IMR-90 (cell line): ENCODE results near the gene FBXO9. TPM values are rescaled to one million over a fixed set of nuclear protein-coding genes. Genes with fewer than 3 reads are reported as not detected.

Source experiments
- ATAC-seq: fragments of 200-7000 bp; cut with Tn5 transposase; 2 replicates; pipeline ENCODE4 v1.9.1; 2020; ENCODE audit warnings: low read depth, mild to moderate bottlenecking, moderate library complexity
- BruUV-seq: library from RNA; stranded (reverse); fragments of 400-500 nt; replicated peaks from 2 replicates; lab custom pipeline; 2021; lab: Mats Ljungman, UMichigan
- CTCF ChIA-PET: fragments of 300-600 bp; formaldehyde crosslinking; extraction: SDS; loops from one replicate; lab custom pipeline; 2021; ENCODE audit warnings: antibody characterized with exemption; lab: Yijun Ruan, JAX
- POLR2A ChIA-PET: fragments of 300-600 bp; sonication (Branson Sonifier 250); formaldehyde crosslinking; loops from one replicate; lab custom pipeline; 2022; ENCODE audit warnings: antibody characterized with exemption; ENCODE audit not compliant: unreplicated experiment; lab: Charles Lee
- DNase-seq: peaks from one replicate; pipeline ENCODE4 v3.0.0; 2013
- H2AFZ ChIP-seq: replicated peaks from 2 replicates; pipeline ENCODE3; 2013; ENCODE audit warnings: low read length, mild to moderate bottlenecking; ENCODE audit not compliant: poor library complexity
- H2AK5ac ChIP-seq: 2 replicates; pipeline ENCODE4 v1.6.1; 2013; ENCODE audit warnings: low read depth, low read length, inconsistent platforms
- H2AK9ac ChIP-seq: replicated peaks from 2 replicates; pipeline ENCODE3; 2013; ENCODE audit warnings: mild to moderate bottlenecking, low read depth, low read length, moderate library complexity; ENCODE audit not compliant: poor library complexity
- H2BK120ac ChIP-seq: 2 replicates; pipeline ENCODE4 v1.6.1; 2013; ENCODE audit warnings: low read depth, low read length, inconsistent platforms
- H2BK15ac ChIP-seq: 3 replicates; pipeline ENCODE4 v1.6.1; 2013; ENCODE audit warnings: low read depth, low read length, inconsistent platforms
- H2BK20ac ChIP-seq: 2 replicates; pipeline ENCODE4 v1.6.1; 2013; ENCODE audit warnings: low read depth, mild to moderate bottlenecking, inconsistent platforms, low read length, moderate library complexity
- H2BK5ac ChIP-seq: 2 replicates; pipeline ENCODE4 v1.6.1; 2013; ENCODE audit warnings: mild to moderate bottlenecking, low read depth, low read length, inconsistent platforms; ENCODE audit not compliant: poor library complexity, severe bottlenecking
- H3K14ac ChIP-seq: replicated peaks from 2 replicates; pipeline ENCODE4 v1.6.1; 2013; ENCODE audit warnings: low read depth, low read length, inconsistent platforms
- H3K18ac ChIP-seq: 2 replicates; pipeline ENCODE4 v1.6.1; 2013; ENCODE audit warnings: low read depth, low read length, control low read depth
- H3K23ac ChIP-seq: 2 replicates; pipeline ENCODE4 v1.6.1; 2013; ENCODE audit warnings: low read depth, low read length, inconsistent platforms
- H3K27ac ChIP-seq: 2 replicates; pipeline ENCODE4 v1.5.1; 2013; ENCODE audit warnings: mild to moderate bottlenecking, control low read depth, low read length; ENCODE audit not compliant: insufficient read depth
- H3K27me3 ChIP-seq: 2 replicates; pipeline ENCODE4 v1.6.1; 2013; ENCODE audit warnings: low read length; ENCODE audit not compliant: control insufficient read depth, insufficient read depth
- H3K36me3 ChIP-seq: 2 replicates; pipeline ENCODE4 v1.6.1; 2013; ENCODE audit warnings: low read length, mixed read lengths; ENCODE audit not compliant: control insufficient read depth, insufficient read depth
- H3K4ac ChIP-seq: 2 replicates; pipeline ENCODE4 v1.6.1; 2013; ENCODE audit warnings: low read depth, low read length, inconsistent platforms
- H3K4me1 ChIP-seq: 2 replicates; pipeline ENCODE4 v1.6.1; 2013; ENCODE audit warnings: low read length, mixed read lengths; ENCODE audit not compliant: control insufficient read depth, insufficient read depth
- H3K4me2 ChIP-seq: 2 replicates; pipeline ENCODE4 v1.6.1; 2013; ENCODE audit warnings: low read depth, mild to moderate bottlenecking, control low read depth, low read length, moderate library complexity
- H3K4me3 ChIP-seq: 2 replicates; pipeline ENCODE4 v1.5.1; 2013; ENCODE audit warnings: low read depth, mild to moderate bottlenecking, control low read depth, low read length, moderate library complexity; ENCODE audit not compliant: insufficient read depth
- H3K56ac ChIP-seq: 2 replicates; pipeline ENCODE4 v1.6.1; 2013; ENCODE audit warnings: low read length, inconsistent platforms; ENCODE audit not compliant: insufficient read depth; ENCODE audit errors: extremely low read depth
- H3K79me1 ChIP-seq, 2 experiments: 2 replicates each; pipeline ENCODE4 v1.6.1; 2013; ENCODE audit warnings: low read length in 2 of 2, inconsistent platforms in 1 of 2, low read depth in 1 of 2
- H3K9ac ChIP-seq: 2 replicates; pipeline ENCODE4 v1.6.1; 2013; ENCODE audit warnings: low read depth, low read length, control low read depth
- H3K9me1 ChIP-seq: 2 replicates; pipeline ENCODE4 v1.6.1; 2013; ENCODE audit warnings: low read length, inconsistent platforms; ENCODE audit not compliant: insufficient read depth
- H3K9me3 ChIP-seq: 2 replicates; pipeline ENCODE4 v1.6.1; 2013; ENCODE audit warnings: low read length; ENCODE audit not compliant: control insufficient read depth, insufficient read depth
- H4K20me1 ChIP-seq: 2 replicates; pipeline ENCODE4 v1.6.1; 2013; ENCODE audit warnings: low read length, inconsistent platforms; ENCODE audit not compliant: insufficient read depth
- H4K5ac ChIP-seq: 2 replicates; pipeline ENCODE4 v1.6.1; 2013; ENCODE audit warnings: mild to moderate bottlenecking, low read depth, low read length, control low read depth
- H4K8ac ChIP-seq, 2 experiments: 2 replicates each; pipeline ENCODE4 v1.6.1; 2013; ENCODE audit warnings: low read depth in 2 of 2, low read length in 2 of 2, control low read depth in 1 of 2, inconsistent platforms in 1 of 2
- H4K91ac ChIP-seq: 2 replicates; pipeline ENCODE4 v1.6.1; 2013; ENCODE audit warnings: low read depth, low read length, inconsistent platforms; ENCODE audit not compliant: insufficient read depth
- CEBPB ChIP-seq: IDR thresholded peaks from 2 replicates; pipeline ENCODE4 v1.6.1; 2012; ENCODE audit warnings: low read depth, low read length, improper control_type of control experiment
- RAD21 ChIP-seq: IDR thresholded peaks from 2 replicates; pipeline ENCODE4 v1.6.1; 2012; ENCODE audit warnings: low read length, improper control_type of control experiment
- RFX5 ChIP-seq: IDR thresholded peaks from 2 replicates; pipeline ENCODE4 v1.8.0; 2012; ENCODE audit warnings: low read depth, mild to moderate bottlenecking, low read length, moderate library complexity
- SMC3 ChIP-seq: fragments of 150-350 bp; IDR thresholded peaks from 2 replicates; pipeline ENCODE4 v1.6.1; 2016; ENCODE audit warnings: low read depth, mild to moderate bottlenecking, antibody characterized with exemption, low read length, moderate library complexity
- WGBS, 2 experiments: methylation state at CpG; one replicate each; pipeline versions ENCODE4 v1.1.5 to v1.1.7; 2013; ENCODE audit warnings: missing lambda C conversion rate in 2 of 2; ENCODE audit not compliant: insufficient read length in 1 of 2; ENCODE audit errors: extremely low coverage in 2 of 2; 5-methylcytosine and 5-hydroxymethylcytosine counted together
- dilution Hi-C: fragments of 300-500 bp; cut with HindIII; formaldehyde crosslinking; loops from one replicate; pipeline ENCODE4 v1.14.3; 2018; ENCODE audit warnings: low sequenced_read_pairs; ENCODE audit not compliant: unreplicated experiment
- in situ Hi-C: fragments of 300-500 bp; cut with MboI; formaldehyde crosslinking; loops from 3 replicates; pipeline ENCODE4 v1.14.3; 2019; ENCODE audit warnings: low sequenced_read_pairs, inconsistent platforms, mixed read lengths
- intact Hi-C: fragments of 100-400 bp; cut with micrococcal nuclease; formaldehyde crosslinking; loops from 2 replicates; pipeline ENCODE4 v1.10.0; 2022
- polyA plus RNA-seq, 3 experiments: library from polyadenylated mRNA; depleted of rRNA; stranded (reverse); fragments of >200 nt; gene quantifications; 2 replicates each; pipeline ENCODE4 v1.2.3, GENCODE V29; 2012; ENCODE audit warnings: low replicate concordance in 1 of 3
- total RNA-seq: library from RNA; depleted of rRNA; stranded (reverse); fragments of >200 nt; gene quantifications from 2 replicates; pipeline ENCODE4 v1.2.3, GENCODE V29; 2012
- TF ChIP-seq, protein P1 (sequence below): fragments of 150-350 bp; IDR thresholded peaks from 2 replicates; pipeline ENCODE4 v1.6.1; 2016; ENCODE audit warnings: low read depth, mild to moderate bottlenecking, low read length, moderate library complexity, borderline replicate concordance

Gene FBXO9
- total and polyA plus RNA-seq, 2 of the 4 experiments (the other 2 are of a cell fraction), result 49.6 to 65.9 TPM

DNA sequence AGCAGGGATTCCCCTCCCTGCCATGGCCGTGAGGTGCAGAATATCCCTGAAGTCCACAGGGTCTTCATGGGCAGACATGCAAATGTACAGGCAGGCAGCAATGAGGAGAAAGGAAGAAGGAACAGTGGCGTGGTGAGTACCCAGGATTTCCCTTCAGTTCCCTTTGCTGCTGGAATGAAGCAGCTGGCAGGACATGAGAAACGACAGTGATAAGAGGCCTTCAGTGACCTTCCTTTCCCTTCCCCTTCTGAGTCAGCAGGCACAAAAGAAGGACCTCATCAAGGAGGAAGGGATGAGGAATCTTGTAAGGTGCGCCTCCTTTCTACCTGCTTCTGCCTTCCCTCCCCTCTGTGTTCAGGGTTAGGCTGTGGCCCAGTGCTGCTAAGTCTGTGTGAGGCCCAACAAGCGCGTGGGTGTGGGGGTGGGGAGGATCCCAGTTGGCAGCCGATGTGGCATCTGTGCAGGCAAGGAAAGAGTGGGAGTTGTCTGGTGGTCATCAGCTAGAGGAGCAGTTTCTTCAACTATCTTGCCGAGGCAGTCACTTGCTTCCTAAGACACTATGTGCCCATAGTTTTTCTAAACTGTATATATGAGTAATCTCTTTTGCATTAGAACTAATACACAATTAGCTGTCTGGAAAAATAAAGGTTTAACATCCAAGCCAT lies 29.5 kb upstream of the FBXO9 start:
- Histone ChIP-seq H3K4me1 (peaks cover 18% of the 10 kb centered on the region), H2BK15ac (peak overlapping the region; percentile 68; the same call in 2 of the 3 replicates), H3K18ac (peak overlapping the region; percentile 82; the same call in 1 of the 2 replicates), H2BK5ac (peak overlapping the region; percentile 90), H2AFZ (peak overlapping the region; percentile 44), H4K8ac (peak overlapping the region; percentile 3 to 39; a peak in 3 of 4 replicates), H3K9ac (peak overlapping the region; percentile 26; the same call in 1 of the 2 replicates), H2BK120ac (peak overlapping the region; percentile 89), H3K9me1 (peaks cover 17% of the 10 kb centered on the region), H3K14ac (peak overlapping the region; percentile 61), H2BK20ac (peak overlapping the region; percentile 65), H3K27ac (peak overlapping the region; percentile 85), H3K4ac (peak overlapping the region; percentile 89), H3K36me3 (peaks cover 18% of the 10 kb centered on the region), H3K27me3 (no peaks in the 10 kb centered on the region), H2AK9ac (peak overlapping the region; percentile 26), H3K4me3 (no peak overlapping the region), H3K56ac (peak overlapping the region; percentile 28; the same call in 1 of the 2 replicates), H2AK5ac (peak overlapping the region; percentile 87), H4K20me1 (peaks cover 9% of the 10 kb centered on the region), H3K23ac (peak overlapping the region; percentile 51), H4K5ac (peak overlapping the region; percentile 62), H4K91ac (peak overlapping the region; percentile 65), H3K79me1 (peaks cover 5 to 35% of the 10 kb centered on the region in 2 experiments; a peak in 2 of 4 replicates), H3K4me2 (peak overlapping the region; percentile 64), H3K9me3 (no peaks in the 10 kb centered on the region)
- in situ Hi-C loops, result no loop called here
- ATAC-seq, result peak; percentile 77
- no TSS peak for BruUV-seq
- peak; percentile 67 for DNase-seq
- POLR2A ChIA-PET, result no interaction called here
- intact Hi-C loops, result no loop called here
- CTCF ChIA-PET, result no interaction called here
- WGBS, 2 experiments, result no CpG with 5 or more reads among the region's 8 CpGs
- dilution Hi-C loops, result no loop called here
- 0 out of 2 replicates have a peak, but pooled peaks have one; percentile 6 for TF ChIP-seq RAD21
- TF ChIP-seq CEBPB, result 0 out of 2 replicates have a peak, but pooled peaks have one; percentile 4
- no peak for TF ChIP-seq SMC3
- no peak for TF ChIP-seq RFX5
- TF ChIP-seq, protein P1, sequence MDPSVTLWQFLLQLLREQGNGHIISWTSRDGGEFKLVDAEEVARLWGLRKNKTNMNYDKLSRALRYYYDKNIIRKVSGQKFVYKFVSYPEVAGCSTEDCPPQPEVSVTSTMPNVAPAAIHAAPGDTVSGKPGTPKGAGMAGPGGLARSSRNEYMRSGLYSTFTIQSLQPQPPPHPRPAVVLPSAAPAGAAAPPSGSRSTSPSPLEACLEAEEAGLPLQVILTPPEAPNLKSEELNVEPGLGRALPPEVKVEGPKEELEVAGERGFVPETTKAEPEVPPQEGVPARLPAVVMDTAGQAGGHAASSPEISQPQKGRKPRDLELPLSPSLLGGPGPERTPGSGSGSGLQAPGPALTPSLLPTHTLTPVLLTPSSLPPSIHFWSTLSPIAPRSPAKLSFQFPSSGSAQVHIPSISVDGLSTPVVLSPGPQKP, result no peak
